Neural progenitor cell (in vitro differentiated cells): ENCODE results near the gene STX16.

Experiments used
- EZH2 ChIP-seq: fragments of 200-600 bp; sonication (generic); IDR thresholded peaks from 2 replicates; pipeline ENCODE4 v1.6.1; 2017; ENCODE audit warnings: antibody characterized with exemption, mild to moderate bottlenecking, moderate library complexity
- EZH2phosphoT487 ChIP-seq: fragments of 200-600 bp; sonication (generic); IDR thresholded peaks from 2 replicates; pipeline ENCODE4 v1.6.1; 2017; ENCODE audit warnings: antibody characterized with exemption
- TF ChIP-seq, protein P1 (sequence below): fragments of 200-600 bp; sonication (generic); IDR thresholded peaks from 2 replicates; pipeline ENCODE4 v1.5.1; 2017; ENCODE audit warnings: antibody characterized with exemption, mild to moderate bottlenecking

DNA sequence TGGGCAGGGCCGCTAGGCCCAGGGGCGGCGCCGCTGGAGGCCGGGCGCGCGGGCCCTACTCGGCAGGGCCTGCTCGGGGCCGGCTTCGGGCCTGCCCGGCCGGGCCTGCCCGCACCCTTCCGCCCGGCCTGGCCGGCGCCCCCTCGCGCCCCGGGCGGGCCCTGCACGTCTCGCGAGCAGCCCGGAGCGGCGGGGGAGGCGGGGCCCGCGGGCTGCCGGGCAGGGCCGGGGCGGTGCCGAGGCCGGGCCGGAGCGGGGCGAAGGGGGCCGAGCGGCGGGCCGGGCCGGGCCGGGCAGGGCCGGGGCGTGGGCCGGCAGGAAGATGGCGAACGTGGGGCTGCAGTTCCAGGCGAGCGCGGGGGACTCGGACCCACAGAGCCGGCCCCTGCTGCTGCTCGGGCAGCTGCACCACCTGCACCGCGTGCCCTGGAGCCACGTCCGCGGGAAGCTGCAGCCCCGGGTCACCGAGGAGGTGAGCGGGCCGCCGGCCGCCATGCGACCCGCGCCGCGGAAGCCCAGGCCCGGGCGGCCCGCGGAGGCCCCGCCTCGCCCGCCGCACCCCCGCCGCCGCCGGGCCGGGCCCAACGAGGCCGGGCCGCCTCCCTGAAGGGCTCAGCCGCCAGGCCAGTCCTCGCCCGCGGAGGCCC, 41.6 kb downstream of the STX16 start, which contains the start of gene NPEPL1:
- TF ChIP-seq, protein P1, sequence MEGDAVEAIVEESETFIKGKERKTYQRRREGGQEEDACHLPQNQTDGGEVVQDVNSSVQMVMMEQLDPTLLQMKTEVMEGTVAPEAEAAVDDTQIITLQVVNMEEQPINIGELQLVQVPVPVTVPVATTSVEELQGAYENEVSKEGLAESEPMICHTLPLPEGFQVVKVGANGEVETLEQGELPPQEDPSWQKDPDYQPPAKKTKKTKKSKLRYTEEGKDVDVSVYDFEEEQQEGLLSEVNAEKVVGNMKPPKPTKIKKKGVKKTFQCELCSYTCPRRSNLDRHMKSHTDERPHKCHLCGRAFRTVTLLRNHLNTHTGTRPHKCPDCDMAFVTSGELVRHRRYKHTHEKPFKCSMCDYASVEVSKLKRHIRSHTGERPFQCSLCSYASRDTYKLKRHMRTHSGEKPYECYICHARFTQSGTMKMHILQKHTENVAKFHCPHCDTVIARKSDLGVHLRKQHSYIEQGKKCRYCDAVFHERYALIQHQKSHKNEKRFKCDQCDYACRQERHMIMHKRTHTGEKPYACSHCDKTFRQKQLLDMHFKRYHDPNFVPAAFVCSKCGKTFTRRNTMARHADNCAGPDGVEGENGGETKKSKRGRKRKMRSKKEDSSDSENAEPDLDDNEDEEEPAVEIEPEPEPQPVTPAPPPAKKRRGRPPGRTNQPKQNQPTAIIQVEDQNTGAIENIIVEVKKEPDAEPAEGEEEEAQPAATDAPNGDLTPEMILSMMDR = no peak
- TF ChIP-seq EZH2phosphoT487 = no peak
- no peak for TF ChIP-seq EZH2
